GM13977 (cell line): ENCODE results near the gene PRKAR1B.
A peak's percentile ranks its signal among the peaks of the same experiment; 100 is the strongest.
"Not testable (repeated sequence)": the region's sequence is repeated elsewhere in the genome, so short reads cannot be mapped to it uniquely, and the experiment has no call there.

Experiments used
- DNase-seq: peaks from one replicate; pipeline ENCODE4 v3.0.0; 2012; ENCODE audit warnings: low spot score
- CTCF ChIP-seq: IDR thresholded peaks from 2 replicates; pipeline ENCODE4 v1.5.1; 2012; ENCODE audit warnings: mild to moderate bottlenecking, control low read depth; ENCODE audit not compliant: insufficient read depth; ENCODE audit errors: extremely low read depth, missing control alignments
- in situ Hi-C: fragments of 300-500 bp; cut with MboI; formaldehyde crosslinking; loops from one replicate; pipeline ENCODE4 v1.12.0; 2022; ENCODE audit warnings: low sequenced_read_pairs, low pct_unique_long_range_greater_than_20kb, mixed read lengths, inconsistent platforms; ENCODE audit not compliant: unreplicated experiment

PRKAR1B gene

GRCh38 chr7:641966-642365 is 85.1 kb downstream of the PRKAR1B start:
- no peak for TF ChIP-seq CTCF
- in situ Hi-C loops, result no loop called here
- DNase-seq, result no peak

- no peak for DNase-seq
- no peak for TF ChIP-seq CTCF
- in situ Hi-C loops, result no loop called here
These were observed 85.8 kb downstream of the PRKAR1B start for GRCh38 chr7:641269-641671.

DNA sequence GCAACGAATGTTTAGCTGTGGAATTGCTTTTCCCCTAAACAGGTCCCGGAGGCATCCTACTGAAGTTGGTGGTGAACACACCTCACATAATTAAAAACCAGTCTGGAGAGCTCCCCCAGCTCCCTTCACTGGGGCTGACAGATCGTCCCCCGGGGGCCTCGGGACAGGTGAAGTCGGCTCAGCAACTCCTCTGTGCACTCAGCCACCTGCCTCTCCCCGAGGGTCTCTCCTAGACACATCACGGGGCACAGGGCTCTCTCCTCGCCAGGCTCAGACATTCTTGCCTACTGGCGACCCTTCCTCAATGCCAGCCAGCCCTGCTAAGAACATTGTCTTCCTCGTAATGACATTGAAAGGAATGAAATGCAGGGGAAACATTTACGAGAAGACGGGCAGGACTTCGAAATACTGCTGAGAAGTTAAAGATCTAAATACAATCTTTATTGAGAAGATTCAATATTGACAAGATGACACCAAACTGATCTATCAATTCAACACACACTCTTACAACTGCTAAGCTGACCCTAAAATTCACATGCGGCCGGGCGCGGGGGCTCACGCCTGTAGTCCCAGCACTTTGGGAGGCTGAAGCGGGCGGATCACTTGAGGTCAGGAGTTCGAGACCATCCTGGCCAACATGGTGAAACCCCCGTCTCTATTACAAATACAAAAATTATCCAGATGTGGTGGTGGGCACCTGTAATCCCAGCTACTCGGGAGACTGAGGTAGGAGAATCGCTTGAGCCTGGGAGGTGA is 88.6 kb downstream of the PRKAR1B start:
- no peak for TF ChIP-seq CTCF
- no peak for DNase-seq
- in situ Hi-C loops, result no loop called here

DNA sequence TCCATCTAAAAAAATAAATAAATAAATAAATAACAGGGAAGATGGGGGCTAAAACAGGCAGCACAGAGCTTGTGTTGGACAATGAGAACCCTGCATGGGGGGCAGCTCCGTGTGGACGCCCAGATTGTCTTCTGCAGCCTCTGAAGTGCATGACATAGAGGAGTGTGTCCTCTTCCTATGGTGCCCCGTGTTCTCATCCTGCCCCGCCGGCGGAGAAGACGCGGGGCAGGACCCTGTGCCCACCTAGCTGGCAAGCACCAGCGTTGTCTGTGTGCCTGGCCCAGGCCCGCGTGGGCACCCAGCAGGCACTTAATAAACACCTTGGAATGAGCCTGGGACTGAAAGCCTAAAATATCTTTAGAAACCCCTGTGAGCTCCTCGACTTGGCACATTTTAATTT is 89.3 kb downstream of the PRKAR1B start:
- no peak for DNase-seq
- in situ Hi-C loops, result no loop called here
- no peak for TF ChIP-seq CTCF

DNA sequence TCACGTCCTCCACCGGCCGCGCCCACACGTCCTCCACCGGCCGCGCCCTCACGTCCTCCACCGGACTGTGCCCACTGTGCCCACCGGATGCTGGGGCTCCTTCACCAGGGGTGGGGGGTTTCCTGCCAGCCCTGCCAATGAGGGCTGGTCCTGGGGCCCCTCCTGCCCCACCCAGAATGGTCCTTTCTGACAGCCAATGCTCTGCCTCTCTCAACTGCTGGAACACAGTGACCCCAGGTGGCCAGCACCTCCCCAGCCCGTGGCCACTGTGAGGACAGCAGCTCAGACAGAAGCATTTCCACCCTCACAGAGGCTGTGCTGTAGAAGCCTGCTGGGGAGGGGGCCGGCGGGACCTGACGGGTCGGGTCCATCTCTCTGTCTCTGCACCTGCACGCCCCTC is 90.7 kb downstream of the PRKAR1B start:
- peak; percentile 68 for DNase-seq
- in situ Hi-C loops, result no loop called here
- TF ChIP-seq CTCF, result peak; percentile 49

- in situ Hi-C loops, DNase-seq: not testable (repeated sequence)
These were observed 91.2 kb downstream of the PRKAR1B start for GRCh38 chr7:635687-636382.

DNA sequence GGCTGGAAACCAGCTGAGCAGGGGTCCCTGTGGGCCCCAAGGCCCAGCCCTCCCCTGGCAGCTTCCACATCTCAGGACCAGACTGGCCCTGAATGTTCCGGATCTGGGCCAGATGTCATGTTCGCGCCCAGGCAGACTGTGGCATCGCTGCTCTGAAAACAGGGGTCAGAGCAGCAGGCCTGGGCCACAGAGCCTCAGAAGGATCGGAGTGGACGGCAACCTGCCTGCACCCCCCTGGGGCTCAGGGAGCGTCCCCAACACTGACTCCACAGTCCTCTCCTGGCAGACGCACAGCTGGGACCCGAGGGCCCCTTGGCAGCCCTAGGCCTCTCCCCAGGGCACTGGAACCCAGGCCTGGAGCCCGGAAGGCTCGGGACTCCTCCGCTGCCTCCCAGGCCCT is 91.9 kb downstream of the PRKAR1B start:
- TF ChIP-seq CTCF, result no peak

More for the DNA sequence above, 91.9 kb downstream of the PRKAR1B start:
- in situ Hi-C loops, result no loop called here
- no peak for DNase-seq
